Ishikawa (cell line): ENCODE results near the gene OSM.

ENCODE experiments used
- CEBPB ChIP-seq: IDR thresholded peaks from 2 replicates; pipeline ENCODE4 v1.6.1; 2012
- CREB1 ChIP-seq: IDR thresholded peaks from 2 replicates; pipeline ENCODE4 v1.6.1; 2012; ENCODE audit warnings: low read depth
- EGR1 ChIP-seq: IDR thresholded peaks from 2 replicates; pipeline ENCODE4 v1.6.1; 2012
- EP300 ChIP-seq: IDR thresholded peaks from 2 replicates; pipeline ENCODE4 v1.6.1; 2012; ENCODE audit warnings: borderline replicate concordance
- FOXM1 ChIP-seq: IDR thresholded peaks from 2 replicates; pipeline ENCODE4 v1.6.1; 2012; ENCODE audit warnings: low read depth, borderline replicate concordance
- NFIC ChIP-seq: IDR thresholded peaks from 2 replicates; pipeline ENCODE4 v1.6.1; 2012
- RAD21 ChIP-seq: IDR thresholded peaks from 2 replicates; pipeline ENCODE4 v1.6.1; 2012; ENCODE audit warnings: low read depth
- TAF1 ChIP-seq: IDR thresholded peaks from 2 replicates; pipeline ENCODE4 v1.6.1; 2012; ENCODE audit warnings: low read depth, mild to moderate bottlenecking
- TCF12 ChIP-seq: IDR thresholded peaks from 2 replicates; pipeline ENCODE4 v1.6.1; 2012; ENCODE audit warnings: low read depth
- YY1 ChIP-seq: IDR thresholded peaks from 2 replicates; pipeline ENCODE4 v1.6.1; 2012; ENCODE audit warnings: low read depth
- ZBTB7A ChIP-seq: IDR thresholded peaks from 2 replicates; pipeline ENCODE4 v1.6.1; 2012; ENCODE audit warnings: low read depth
- TF ChIP-seq, protein P1 (sequence below): IDR thresholded peaks from 2 replicates; pipeline ENCODE4 v1.6.1; 2012; ENCODE audit warnings: low read depth, mild to moderate bottlenecking
- TF ChIP-seq, protein P2 (sequence below): IDR thresholded peaks from 2 replicates; pipeline ENCODE4 v1.6.1; 2012
- TF ChIP-seq, protein P3 (sequence below): IDR thresholded peaks from 2 replicates; pipeline ENCODE4 v1.6.1; 2012

The OSM gene

DNA sequence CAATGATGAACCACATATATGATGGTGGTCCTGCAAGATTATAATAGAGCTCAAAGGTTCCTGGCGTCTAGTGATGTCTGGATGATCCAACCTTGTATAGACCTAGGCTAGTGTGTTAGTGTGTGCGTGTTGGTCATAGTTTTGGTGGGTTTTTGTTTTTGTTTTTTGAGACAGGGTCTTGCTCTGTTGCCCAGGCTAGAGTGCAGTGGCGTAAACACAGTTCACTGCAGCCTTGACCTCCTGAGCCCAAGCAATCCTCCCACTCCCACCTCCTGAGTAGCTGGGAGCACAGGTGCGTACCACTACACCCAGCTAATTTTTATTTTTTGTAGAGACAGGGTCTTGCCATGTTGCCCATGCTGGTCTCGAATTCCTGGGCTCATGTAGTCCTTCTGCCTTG is 13.3 kb upstream of the OSM start:
- no peak for TF ChIP-seq TCF12
- TF ChIP-seq ZBTB7A = no peak
- no peak for TF ChIP-seq CREB1
- no peak for TF ChIP-seq CEBPB
- no peak for TF ChIP-seq EP300
- TF ChIP-seq, protein P1, sequence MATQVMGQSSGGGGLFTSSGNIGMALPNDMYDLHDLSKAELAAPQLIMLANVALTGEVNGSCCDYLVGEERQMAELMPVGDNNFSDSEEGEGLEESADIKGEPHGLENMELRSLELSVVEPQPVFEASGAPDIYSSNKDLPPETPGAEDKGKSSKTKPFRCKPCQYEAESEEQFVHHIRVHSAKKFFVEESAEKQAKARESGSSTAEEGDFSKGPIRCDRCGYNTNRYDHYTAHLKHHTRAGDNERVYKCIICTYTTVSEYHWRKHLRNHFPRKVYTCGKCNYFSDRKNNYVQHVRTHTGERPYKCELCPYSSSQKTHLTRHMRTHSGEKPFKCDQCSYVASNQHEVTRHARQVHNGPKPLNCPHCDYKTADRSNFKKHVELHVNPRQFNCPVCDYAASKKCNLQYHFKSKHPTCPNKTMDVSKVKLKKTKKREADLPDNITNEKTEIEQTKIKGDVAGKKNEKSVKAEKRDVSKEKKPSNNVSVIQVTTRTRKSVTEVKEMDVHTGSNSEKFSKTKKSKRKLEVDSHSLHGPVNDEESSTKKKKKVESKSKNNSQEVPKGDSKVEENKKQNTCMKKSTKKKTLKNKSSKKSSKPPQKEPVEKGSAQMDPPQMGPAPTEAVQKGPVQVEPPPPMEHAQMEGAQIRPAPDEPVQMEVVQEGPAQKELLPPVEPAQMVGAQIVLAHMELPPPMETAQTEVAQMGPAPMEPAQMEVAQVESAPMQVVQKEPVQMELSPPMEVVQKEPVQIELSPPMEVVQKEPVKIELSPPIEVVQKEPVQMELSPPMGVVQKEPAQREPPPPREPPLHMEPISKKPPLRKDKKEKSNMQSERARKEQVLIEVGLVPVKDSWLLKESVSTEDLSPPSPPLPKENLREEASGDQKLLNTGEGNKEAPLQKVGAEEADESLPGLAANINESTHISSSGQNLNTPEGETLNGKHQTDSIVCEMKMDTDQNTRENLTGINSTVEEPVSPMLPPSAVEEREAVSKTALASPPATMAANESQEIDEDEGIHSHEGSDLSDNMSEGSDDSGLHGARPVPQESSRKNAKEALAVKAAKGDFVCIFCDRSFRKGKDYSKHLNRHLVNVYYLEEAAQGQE = no peak
- TF ChIP-seq TAF1 = no peak
- TF ChIP-seq RAD21 = no peak
- TF ChIP-seq NFIC = no peak
- no peak for TF ChIP-seq YY1
- TF ChIP-seq, protein P2, sequence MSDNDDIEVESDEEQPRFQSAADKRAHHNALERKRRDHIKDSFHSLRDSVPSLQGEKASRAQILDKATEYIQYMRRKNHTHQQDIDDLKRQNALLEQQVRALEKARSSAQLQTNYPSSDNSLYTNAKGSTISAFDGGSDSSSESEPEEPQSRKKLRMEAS = no peak

DNA sequence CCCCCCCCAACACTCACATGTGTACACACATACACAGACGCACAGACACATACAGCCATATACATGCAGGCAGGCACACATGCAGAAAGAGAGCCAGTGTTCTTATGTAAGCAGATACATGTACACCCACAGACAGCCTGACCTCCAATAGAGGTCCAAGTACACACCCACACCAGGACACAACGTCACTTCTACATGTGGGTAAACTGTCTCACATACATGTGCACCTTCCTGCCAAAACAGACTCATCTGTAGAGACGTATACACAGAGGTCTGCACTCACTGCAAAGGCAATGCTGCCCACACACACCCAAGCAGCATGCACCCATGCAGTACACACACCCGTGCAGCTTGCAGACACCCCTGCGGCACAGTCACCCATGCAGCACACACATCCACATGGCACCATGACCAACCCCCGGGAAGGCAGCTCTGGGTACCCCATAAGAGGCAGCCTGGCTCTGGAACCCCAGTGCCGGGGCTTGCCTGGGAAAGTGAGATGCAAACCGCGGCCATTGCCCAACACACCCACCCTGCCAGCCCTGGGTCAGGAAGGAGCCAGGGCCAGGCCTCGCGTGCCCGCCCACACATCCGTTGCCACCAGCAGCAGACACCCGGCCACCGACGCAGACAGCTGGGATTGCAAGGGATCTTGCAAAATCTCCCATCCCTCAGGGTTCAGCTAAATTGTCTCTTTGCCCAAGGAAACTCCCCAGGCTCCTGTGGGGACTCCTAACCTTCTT is 12.6 kb upstream of the OSM start:
- TF ChIP-seq EGR1 = 0 out of 2 replicates have a peak, but pooled peaks have one; percentile 15
- TF ChIP-seq, protein P3, sequence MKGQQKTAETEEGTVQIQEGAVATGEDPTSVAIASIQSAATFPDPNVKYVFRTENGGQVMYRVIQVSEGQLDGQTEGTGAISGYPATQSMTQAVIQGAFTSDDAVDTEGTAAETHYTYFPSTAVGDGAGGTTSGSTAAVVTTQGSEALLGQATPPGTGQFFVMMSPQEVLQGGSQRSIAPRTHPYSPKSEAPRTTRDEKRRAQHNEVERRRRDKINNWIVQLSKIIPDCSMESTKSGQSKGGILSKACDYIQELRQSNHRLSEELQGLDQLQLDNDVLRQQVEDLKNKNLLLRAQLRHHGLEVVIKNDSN = no peak

DNA sequence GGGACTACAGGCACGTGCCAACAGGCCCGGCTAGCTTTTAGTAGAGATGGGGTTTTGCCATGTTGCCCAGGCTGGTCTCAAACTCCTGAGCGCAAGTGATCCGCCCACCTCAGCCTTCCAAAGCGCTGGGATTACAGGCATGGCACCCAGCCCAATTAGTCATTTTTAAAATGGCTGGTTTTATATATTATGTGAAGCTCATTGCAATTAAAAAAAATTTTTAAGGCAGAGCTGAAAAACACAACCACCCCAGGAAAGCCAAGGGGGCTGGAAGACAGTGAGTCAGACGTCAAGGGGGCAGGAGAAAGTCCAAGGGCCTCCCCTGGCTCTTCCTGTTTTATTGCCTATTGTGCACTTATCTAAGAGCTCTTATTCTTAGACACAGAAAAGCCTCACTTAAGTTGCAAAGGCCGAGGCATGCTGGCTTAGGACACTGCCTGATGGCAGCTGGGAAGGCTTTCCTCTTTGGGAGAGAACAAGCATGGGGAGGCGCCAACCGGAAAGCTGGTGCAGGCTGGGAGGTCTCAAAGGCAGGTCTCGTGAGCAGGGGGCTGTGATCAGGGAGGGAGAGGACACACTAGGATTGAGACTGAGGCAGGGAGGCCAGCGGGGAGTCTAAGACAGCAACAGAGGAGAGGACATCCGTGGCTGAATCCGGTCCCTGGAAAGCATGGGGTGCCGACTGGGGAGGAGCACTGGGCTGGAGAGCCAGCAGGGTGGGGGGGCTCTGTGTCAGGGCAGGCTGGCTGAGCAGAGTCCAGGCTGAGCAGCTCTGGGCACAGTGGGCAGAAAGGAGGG is 11.1 kb upstream of the OSM start:
- no peak for TF ChIP-seq CREB1
- TF ChIP-seq, protein P2 = no peak
- TF ChIP-seq CEBPB = no peak
- no peak for TF ChIP-seq FOXM1
- no peak for TF ChIP-seq EP300
- TF ChIP-seq TCF12 = no peak

DNA sequence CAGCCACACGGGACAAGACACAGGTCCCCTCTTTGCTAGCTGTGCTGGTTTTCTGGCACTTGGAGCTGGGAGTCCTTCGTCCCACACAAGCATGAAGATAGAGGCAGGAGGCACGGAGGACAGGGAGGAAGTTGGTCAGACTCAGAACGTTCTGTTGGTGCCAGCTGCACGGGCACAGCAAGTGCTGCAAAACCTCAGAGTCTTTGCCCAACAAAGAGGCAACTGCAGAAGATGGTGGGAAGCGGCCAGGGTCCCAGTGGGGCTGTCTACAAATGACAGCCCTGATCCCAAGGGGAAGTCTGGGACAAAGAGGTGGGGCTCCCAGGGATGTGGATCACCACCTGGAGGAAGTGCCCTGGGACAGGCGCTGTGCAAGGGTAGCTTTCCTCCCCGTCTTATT is 9.4 kb upstream of the OSM start:
- TF ChIP-seq YY1 (no peak), EGR1 (no peak), RAD21 (no peak), CEBPB (no peak), ZBTB7A (no peak), TCF12 (no peak), EP300 (no peak), FOXM1 (no peak), CREB1 (no peak), NFIC (no peak)
- TF ChIP-seq, protein P3 = no peak; the same call in 1 of the 2 replicates
- TF ChIP-seq, protein P1 = no peak
- TF ChIP-seq, protein P2 = no peak

DNA sequence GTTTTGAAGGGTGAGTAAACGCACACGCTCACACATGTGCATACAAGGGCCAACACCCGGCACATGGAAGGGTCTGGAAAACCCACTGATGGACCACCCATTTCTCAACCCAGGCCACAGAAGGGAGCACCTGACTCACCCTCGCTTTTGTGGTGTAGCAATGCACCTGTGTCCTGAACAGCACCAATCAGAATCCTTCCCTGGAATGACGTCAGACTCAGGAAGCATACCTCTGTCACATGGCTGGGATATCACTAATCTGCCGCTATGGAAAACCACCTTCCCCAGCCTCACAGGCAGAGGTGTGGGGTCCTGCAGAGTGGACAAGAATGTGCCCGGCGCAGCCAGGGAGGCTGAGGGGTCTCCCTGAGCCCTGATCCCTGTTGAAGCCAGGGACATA is 9.0 kb upstream of the OSM start:
- no peak for TF ChIP-seq TCF12
- TF ChIP-seq, protein P3 = peak; percentile 64

DNA sequence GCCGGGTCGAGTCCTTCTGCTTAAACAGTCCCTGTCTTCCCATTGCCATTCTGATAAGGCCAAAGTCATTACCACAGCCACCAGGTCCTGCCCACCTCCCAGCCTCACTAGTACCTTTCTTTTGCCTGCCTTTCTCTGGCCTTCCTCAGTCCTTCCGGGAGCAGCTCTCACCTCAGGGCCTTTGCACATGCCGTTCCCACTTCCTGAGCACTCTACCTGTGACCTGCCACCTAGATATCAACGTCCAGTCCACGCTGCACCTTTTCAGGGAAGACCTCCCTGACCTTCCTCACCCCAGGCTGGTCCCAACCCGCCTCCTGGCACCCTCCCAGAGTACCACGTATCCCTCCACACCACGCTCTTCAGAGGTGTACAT is 7.8 kb upstream of the OSM start:
- no peak for TF ChIP-seq CREB1
- no peak for TF ChIP-seq RAD21
- TF ChIP-seq, protein P2 = no peak
- TF ChIP-seq, protein P1 = no peak
- no peak for TF ChIP-seq EGR1
- TF ChIP-seq, protein P3 = no peak
- TF ChIP-seq NFIC = no peak
- no peak for TF ChIP-seq EP300
- TF ChIP-seq CEBPB = no peak
